HEK293 (cell line): Measurements from ENCODE around the gene EME2.

ENCODE experiments used
- CTCF ChIP-seq: fragments of 450-650 bp; formaldehyde crosslinking; IDR thresholded peaks from 2 replicates; pipeline ENCODE4 v1.5.1; 2016; ENCODE audit warnings: missing biosample characterization, missing genetic modification characterization
- TRIM28 ChIP-seq: IDR thresholded peaks from 2 replicates; pipeline ENCODE4 v1.6.1; 2011; ENCODE audit warnings: low read length, control low read depth, borderline replicate concordance
- ZBTB20 ChIP-seq: fragments of 450-650 bp; formaldehyde crosslinking; IDR thresholded peaks from 2 replicates; pipeline ENCODE4 v1.5.1; 2016; ENCODE audit warnings: missing biosample characterization, missing genetic modification characterization
- ZNF274 ChIP-seq, 2 experiments: fragments of 200-500 bp in 1 of 2; fragments of 450-650 bp in 1 of 2; sonication (Bioruptor generic) in 1 of 2; formaldehyde crosslinking in 1 of 2; IDR thresholded peaks; 2 replicates each; pipeline versions ENCODE4 v1.5.1 to v1.6.1; 2014 to 2016; ENCODE audit warnings: borderline replicate concordance in 1 of 2, inconsistent platforms in 1 of 2, low read length in 1 of 2, missing biosample characterization in 1 of 2, missing genetic modification characterization in 1 of 2
- ZNF366 ChIP-seq: fragments of 450-650 bp; formaldehyde crosslinking; conservative IDR thresholded peaks from 2 replicates; pipeline ENCODE4 v1.5.1; 2016; ENCODE audit warnings: missing biosample characterization, missing genetic modification characterization
- TF ChIP-seq, protein P1 (sequence below): fragments of 450-650 bp; formaldehyde crosslinking; IDR thresholded peaks from 2 replicates; pipeline ENCODE4 v1.5.1; 2016; ENCODE audit warnings: missing biosample characterization, missing genetic modification characterization

DNA sequence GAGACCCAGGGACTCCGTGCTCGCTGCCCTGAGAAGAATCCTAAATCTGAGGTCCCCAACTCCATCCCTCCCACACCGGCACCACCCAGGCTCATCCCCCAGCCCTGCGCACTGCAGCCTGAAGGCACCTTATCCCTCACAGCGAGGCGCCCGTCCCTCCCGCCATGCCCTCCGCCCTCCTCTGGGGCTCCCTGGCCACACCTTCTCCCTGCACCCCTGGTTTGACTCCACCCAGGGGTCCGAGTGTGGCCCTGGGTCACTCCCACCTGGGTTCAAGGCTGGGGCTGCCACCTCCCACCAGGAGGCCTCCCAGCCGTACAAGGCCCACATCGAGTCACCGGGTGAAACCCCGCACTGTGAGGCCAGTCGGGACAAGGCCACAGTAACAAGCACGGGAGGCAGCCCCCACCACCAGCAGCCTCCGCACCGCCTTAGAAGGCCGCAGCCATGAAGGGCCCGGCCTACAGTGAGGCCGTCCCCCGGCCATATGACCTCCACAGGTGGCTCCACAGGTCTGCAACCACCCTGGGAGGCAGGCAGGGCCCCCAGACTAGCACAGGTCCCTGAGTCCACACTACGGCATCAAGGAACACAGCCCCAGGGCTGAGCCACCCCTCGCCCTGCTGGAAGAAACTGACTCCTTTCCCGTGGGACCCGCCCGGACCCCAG lies 45.7 kb downstream of the EME2 start:
- TF ChIP-seq CTCF (no peak), ZNF274 (IDR thresholded peaks at IDR 0.05; ENCODE audit: low read length) (no peak), ZNF274 (tag by site-specific recombination; IDR thresholded peaks at IDR 0.05; ENCODE audit: borderline replicate concordance) (no peak), TRIM28 (no peak), ZBTB20 (tag by site-specific recombination) (no peak), ZNF366 (tag by site-specific recombination) (no peak)
- TF ChIP-seq, protein P1, sequence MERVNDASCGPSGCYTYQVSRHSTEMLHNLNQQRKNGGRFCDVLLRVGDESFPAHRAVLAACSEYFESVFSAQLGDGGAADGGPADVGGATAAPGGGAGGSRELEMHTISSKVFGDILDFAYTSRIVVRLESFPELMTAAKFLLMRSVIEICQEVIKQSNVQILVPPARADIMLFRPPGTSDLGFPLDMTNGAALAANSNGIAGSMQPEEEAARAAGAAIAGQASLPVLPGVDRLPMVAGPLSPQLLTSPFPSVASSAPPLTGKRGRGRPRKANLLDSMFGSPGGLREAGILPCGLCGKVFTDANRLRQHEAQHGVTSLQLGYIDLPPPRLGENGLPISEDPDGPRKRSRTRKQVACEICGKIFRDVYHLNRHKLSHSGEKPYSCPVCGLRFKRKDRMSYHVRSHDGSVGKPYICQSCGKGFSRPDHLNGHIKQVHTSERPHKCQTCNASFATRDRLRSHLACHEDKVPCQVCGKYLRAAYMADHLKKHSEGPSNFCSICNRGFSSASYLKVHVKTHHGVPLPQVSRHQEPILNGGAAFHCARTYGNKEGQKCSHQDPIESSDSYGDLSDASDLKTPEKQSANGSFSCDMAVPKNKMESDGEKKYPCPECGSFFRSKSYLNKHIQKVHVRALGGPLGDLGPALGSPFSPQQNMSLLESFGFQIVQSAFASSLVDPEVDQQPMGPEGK (tag by site-specific recombination), result no peak
